Measurements from ENCODE around the gene TPST2.

- no peak for TF ChIP-seq CTCF (IDR thresholded peaks at IDR 0.05; ENCODE audit: extremely low read depth in 1 of 2, insufficient read depth in 1 of 2, low read depth in 1 of 2, low read length in 2 of 2)
- no peak for TF ChIP-seq POLR2AphosphoS5 (IDR thresholded peaks at IDR 0.05; ENCODE audit: insufficient read depth, low read depth, low read length)
- TF ChIP-seq EZH2 (IDR thresholded peaks at IDR 0.05; ENCODE audit: borderline replicate concordance, low read depth, low read length, severe bottlenecking): no peak
- TF ChIP-seq POLR2A (IDR thresholded peaks at IDR 0.05; ENCODE audit: low read depth, low read length): no peak
- TF ChIP-seq MAX (IDR thresholded peaks at IDR 0.05; ENCODE audit: insufficient read depth, insufficient read length): no peak
Observed at GRCh38 chr22:26610072-26610958, 20.4 kb upstream of the TPST2 start.
